MM.1S (cell line): ENCODE data around the gene MYLK.

Experiments used
- DNase-seq: peaks from one replicate; pipeline ENCODE4 v3.0.0-alpha.2; 2015
- H2AFZ ChIP-seq: fragments of 300-600 bp; sonication (generic); 2 replicates; pipeline ENCODE4 v1.6.0; 2016; ENCODE audit warnings: antibody characterized with exemption, low read length
- H3F3A ChIP-seq: fragments of 300-600 bp; sonication (generic); 2 replicates; pipeline ENCODE4 v1.6.1; 2016; ENCODE audit warnings: mild to moderate bottlenecking, antibody characterized with exemption, low read length, moderate library complexity, mixed read lengths; ENCODE audit not compliant: insufficient read depth
- H3K27ac ChIP-seq: fragments of 300-600 bp; sonication (generic); 2 replicates; pipeline ENCODE4 v1.5.1; 2016; ENCODE audit warnings: mild to moderate bottlenecking, low read length
- H3K27me3 ChIP-seq: fragments of 300-600 bp; sonication (generic); replicated peaks from 2 replicates; pipeline ENCODE4 v1.6.0; 2016; ENCODE audit warnings: low read length; ENCODE audit not compliant: insufficient read depth
- H3K36me3 ChIP-seq: fragments of 300-600 bp; sonication (generic); replicated peaks from 2 replicates; pipeline ENCODE4 v1.6.1; 2016; ENCODE audit warnings: mild to moderate bottlenecking, low read length, mixed read lengths; ENCODE audit not compliant: insufficient read depth
- H3K4me1 ChIP-seq: fragments of 300-600 bp; sonication (generic); 2 replicates; pipeline ENCODE4 v1.6.1; 2016; ENCODE audit warnings: low read length, mixed read lengths
- H3K4me2 ChIP-seq: fragments of 300-600 bp; sonication (generic); 2 replicates; pipeline ENCODE4 v1.6.0; 2016; ENCODE audit warnings: low read depth, low read length
- H3K4me3 ChIP-seq: fragments of 300-600 bp; sonication (generic); 2 replicates; pipeline ENCODE4 v1.5.1; 2016; ENCODE audit warnings: low read length, mixed read lengths
- H3K79me2 ChIP-seq: fragments of 300-600 bp; sonication (generic); 2 replicates; pipeline ENCODE4 v1.6.1; 2016; ENCODE audit warnings: mixed run types, low read length, mixed read lengths
- H3K9ac ChIP-seq: fragments of 300-600 bp; sonication (generic); 2 replicates; pipeline ENCODE4 v1.6.1; 2016; ENCODE audit warnings: low read length, mixed read lengths
- H3K9me2 ChIP-seq: fragments of 300-600 bp; sonication (generic); replicated peaks from 2 replicates; pipeline ENCODE4 v1.6.1; 2016; ENCODE audit warnings: mild to moderate bottlenecking, low read length, mixed read lengths; ENCODE audit not compliant: insufficient read depth
- H3K9me3 ChIP-seq: fragments of 300-600 bp; sonication (generic); replicated peaks from 2 replicates; pipeline ENCODE4 v1.6.1; 2016; ENCODE audit warnings: mild to moderate bottlenecking, low read length, mixed read lengths; ENCODE audit not compliant: insufficient read depth
- H4K20me1 ChIP-seq: fragments of 300-600 bp; sonication (generic); 2 replicates; pipeline ENCODE4 v1.6.1; 2016; ENCODE audit warnings: mild to moderate bottlenecking, low read length, moderate library complexity, mixed read lengths; ENCODE audit not compliant: insufficient read depth
- EZH2 ChIP-seq: fragments of 300-600 bp; sonication (generic); optimal IDR thresholded peaks from 2 replicates; pipeline ENCODE3; 2017; ENCODE audit warnings: low read depth, mild to moderate bottlenecking, antibody characterized with exemption, low read length, mixed read lengths
- EZH2phosphoT487 ChIP-seq: fragments of 300-600 bp; sonication (generic); IDR thresholded peaks from 2 replicates; pipeline ENCODE4 v1.6.1; 2018; ENCODE audit warnings: antibody characterized with exemption, low read length
- TF ChIP-seq, protein P1 (sequence below): fragments of 300-600 bp; sonication (generic); IDR thresholded peaks from 2 replicates; pipeline ENCODE4 v1.5.1; 2016; ENCODE audit warnings: antibody characterized with exemption, low read length, mixed read lengths

Gene MYLK

DNA sequence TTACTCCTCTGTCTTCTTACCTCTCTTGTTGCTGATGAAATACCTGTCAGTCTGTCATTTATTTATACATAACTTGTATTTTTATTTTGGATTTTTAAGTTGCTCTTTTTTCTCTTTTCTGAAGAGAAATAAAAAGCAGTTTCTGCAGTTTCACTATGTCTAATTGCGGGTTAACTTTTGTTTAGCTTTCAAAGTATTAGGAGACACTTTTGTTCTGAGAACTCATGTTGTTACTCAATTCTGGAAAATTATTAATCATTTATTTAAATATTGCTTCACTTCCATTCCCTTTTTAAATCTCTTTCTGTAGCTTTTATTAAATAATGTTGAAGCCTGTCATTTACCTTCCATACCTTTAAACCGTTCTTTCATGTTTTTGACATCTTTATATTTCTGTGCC, 29.2 kb downstream of the MYLK start:
- Histone ChIP-seq H3F3A (no peaks in the 10 kb centered on the region), H3K79me2 (no peaks in the 10 kb centered on the region)

DNA sequence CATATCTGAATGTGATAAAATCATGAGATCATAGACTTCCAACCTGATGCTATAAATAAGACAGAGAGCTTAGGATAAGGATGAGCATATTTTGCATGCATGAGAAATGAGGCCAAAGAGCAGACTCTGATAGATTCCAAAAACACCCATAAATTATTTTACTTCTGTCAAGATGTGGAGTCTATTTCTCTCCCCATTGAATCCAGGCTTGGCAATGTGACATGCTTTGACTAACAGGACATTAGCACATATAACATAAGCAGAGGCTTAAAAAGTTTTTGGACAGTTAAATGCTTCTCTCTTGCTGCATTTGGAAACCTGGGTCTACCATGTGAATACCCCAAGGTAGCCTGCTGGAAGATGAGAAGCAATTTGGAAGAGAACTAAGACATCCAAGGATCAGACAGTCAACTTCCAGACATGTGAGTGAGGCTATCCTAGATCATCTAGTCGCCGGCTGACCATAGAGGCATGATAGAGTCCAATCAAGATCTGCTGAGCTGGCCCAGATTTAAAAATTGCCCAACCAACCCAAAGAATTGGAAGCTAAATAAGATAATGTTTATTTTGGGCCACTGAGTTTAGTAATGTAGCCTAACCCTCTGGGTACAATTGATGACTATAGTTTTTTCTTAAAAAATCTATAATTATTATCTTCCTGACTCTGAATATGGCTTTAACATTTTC, 30.3 kb downstream of the MYLK start:
- no peaks in the 10 kb centered on the region for H3K36me3 ChIP-seq
- H3K4me3 ChIP-seq, result no peak overlapping the region
- H3K4me2 ChIP-seq, result no peak overlapping the region
- no peaks in the 10 kb centered on the region for H3F3A ChIP-seq
- TF ChIP-seq EZH2phosphoT487 (no peak), EZH2 (no peak)
- TF ChIP-seq, protein P1, sequence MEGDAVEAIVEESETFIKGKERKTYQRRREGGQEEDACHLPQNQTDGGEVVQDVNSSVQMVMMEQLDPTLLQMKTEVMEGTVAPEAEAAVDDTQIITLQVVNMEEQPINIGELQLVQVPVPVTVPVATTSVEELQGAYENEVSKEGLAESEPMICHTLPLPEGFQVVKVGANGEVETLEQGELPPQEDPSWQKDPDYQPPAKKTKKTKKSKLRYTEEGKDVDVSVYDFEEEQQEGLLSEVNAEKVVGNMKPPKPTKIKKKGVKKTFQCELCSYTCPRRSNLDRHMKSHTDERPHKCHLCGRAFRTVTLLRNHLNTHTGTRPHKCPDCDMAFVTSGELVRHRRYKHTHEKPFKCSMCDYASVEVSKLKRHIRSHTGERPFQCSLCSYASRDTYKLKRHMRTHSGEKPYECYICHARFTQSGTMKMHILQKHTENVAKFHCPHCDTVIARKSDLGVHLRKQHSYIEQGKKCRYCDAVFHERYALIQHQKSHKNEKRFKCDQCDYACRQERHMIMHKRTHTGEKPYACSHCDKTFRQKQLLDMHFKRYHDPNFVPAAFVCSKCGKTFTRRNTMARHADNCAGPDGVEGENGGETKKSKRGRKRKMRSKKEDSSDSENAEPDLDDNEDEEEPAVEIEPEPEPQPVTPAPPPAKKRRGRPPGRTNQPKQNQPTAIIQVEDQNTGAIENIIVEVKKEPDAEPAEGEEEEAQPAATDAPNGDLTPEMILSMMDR, result no peak
- no peak overlapping the region for H3K27ac ChIP-seq
- no peak overlapping the region for H2AFZ ChIP-seq
- DNase-seq, result no peak
- H3K9me3 ChIP-seq, result no peaks in the 10 kb centered on the region
- H3K9ac ChIP-seq, result no peak overlapping the region
- no peaks in the 10 kb centered on the region for H3K79me2 ChIP-seq
- no peaks in the 10 kb centered on the region for H3K9me2 ChIP-seq
- no peaks in the 10 kb centered on the region for H3K4me1 ChIP-seq
- no peaks in the 10 kb centered on the region for H3K27me3 ChIP-seq
- no peaks in the 10 kb centered on the region for H4K20me1 ChIP-seq

More for the DNA sequence above, 29.2 kb downstream of the MYLK start:
- Histone ChIP-seq H3K4me1 (no peaks in the 10 kb centered on the region), H3K9ac (no peak overlapping the region), H3K9me2 (no peaks in the 10 kb centered on the region), H3K9me3 (no peaks in the 10 kb centered on the region), H2AFZ (no peak overlapping the region), H3K27ac (no peak overlapping the region), H3K4me3 (no peak overlapping the region), H3K36me3 (no peaks in the 10 kb centered on the region), H4K20me1 (no peaks in the 10 kb centered on the region), H3K27me3 (no peaks in the 10 kb centered on the region), H3K4me2 (no peak overlapping the region)
- TF ChIP-seq, protein P1, result no peak
- TF ChIP-seq EZH2phosphoT487, result no peak
- no peak for TF ChIP-seq EZH2
- DNase-seq, result no peak

DNA sequence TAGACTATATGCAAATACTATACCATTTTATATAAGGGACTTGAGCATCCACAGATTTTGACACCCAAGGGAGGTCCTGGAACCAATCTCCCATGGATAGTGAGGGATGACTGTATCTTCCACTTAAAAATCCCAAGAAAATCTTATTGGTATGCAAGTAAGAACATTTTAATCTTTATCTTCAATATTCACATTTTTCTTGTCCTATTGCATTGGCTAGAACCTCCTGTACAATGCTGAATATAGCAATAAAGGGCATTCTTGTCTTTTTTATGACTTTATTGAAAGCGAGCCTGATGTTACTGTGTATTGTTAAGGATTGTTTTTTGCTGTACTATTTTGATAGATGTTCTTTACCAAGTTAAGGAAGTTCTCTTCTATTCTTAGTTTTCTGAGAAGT, 36.9 kb downstream of the MYLK start:
- no peaks in the 10 kb centered on the region for H3K27me3 ChIP-seq
- H4K20me1 ChIP-seq, result no peaks in the 10 kb centered on the region
- TF ChIP-seq EZH2 (no peak), EZH2phosphoT487 (no peak)
- TF ChIP-seq, protein P1, result no peak
- no peaks in the 10 kb centered on the region for H3K9me2 ChIP-seq
- no peak for DNase-seq
- H3K36me3 ChIP-seq, result no peaks in the 10 kb centered on the region
- no peak overlapping the region for H3K27ac ChIP-seq
- no peaks in the 10 kb centered on the region for H3K79me2 ChIP-seq
- no peak overlapping the region for H3K4me2 ChIP-seq
- no peak overlapping the region for H3K9ac ChIP-seq
- no peaks in the 10 kb centered on the region for H3K9me3 ChIP-seq
- H3F3A ChIP-seq, result no peaks in the 10 kb centered on the region
- no peak overlapping the region for H2AFZ ChIP-seq
- H3K4me1 ChIP-seq, result no peaks in the 10 kb centered on the region
- no peak overlapping the region for H3K4me3 ChIP-seq
